Activated T-cell treated with anti-CD3 and anti-CD28 coated beads, Interleukin-2, amount 50 U/mL, for 1 hour (primary cell): ENCODE measurements around the gene FBXO31.
A peak's percentile ranks its signal among the peaks of the same experiment; 100 is the strongest.

Source experiments
- DNase-seq: peaks from one replicate; pipeline ENCODE4 v3.0.0-alpha.2; 2020

FBXO31 gene

DNA sequence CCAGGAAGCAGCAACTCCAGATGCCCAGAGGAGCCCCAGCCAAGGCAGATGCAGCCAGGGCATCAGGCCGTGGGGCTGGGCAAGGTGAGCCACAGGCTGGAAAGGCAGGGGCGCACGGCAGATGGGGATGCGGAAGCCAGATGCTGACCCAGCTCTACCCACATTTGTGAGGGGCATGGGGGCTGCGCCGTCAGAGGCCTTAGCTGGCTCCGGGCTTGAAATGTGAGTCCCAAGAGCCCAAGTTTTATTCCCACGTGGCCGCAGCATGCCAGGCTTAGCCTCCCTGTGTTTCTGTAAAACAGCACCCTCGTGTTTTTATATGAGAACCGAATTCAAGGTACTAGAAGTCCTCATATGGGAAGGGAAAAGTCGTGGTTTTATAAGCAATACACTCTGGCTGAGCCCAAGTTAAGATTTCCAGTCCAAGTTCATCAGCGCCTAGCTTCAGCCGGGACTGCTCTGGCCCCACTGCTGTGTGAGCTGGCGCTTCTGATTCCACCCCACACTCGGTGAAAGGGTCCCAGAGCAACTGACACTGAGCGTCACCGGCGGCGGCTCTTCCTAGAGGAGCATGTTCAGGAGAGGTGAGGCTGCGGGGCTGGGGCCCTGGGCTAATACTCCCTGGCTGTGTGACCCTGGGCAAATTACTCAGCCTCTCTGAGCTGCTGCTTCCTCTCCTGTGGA is 59.7 kb downstream of the FBXO31 start:
- DNase-seq, result no peak

GRCh38 chr16:87322833-87323726 is 60.5 kb downstream of the FBXO31 start:
- no peak for DNase-seq

DNA sequence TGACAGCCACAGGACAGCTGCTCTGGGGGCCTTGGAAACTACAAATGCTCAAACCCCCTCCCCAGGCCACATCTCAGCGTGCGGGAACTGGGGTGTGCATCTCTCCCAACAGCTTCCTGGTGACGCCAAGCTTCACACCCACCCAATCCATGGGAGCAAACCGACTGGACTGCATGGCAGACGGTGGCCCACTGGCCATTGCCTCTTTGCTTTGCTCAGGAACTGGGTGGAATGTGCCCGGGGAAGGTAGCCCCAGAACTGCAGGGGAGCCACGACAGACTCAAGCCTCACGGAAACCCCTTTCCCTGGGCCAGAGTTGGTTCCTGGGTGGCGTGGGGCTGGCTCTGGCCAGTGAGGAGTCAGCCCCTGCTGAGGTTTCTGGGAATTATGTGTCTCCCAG is 61.2 kb downstream of the FBXO31 start:
- DNase-seq, result no peak

DNA sequence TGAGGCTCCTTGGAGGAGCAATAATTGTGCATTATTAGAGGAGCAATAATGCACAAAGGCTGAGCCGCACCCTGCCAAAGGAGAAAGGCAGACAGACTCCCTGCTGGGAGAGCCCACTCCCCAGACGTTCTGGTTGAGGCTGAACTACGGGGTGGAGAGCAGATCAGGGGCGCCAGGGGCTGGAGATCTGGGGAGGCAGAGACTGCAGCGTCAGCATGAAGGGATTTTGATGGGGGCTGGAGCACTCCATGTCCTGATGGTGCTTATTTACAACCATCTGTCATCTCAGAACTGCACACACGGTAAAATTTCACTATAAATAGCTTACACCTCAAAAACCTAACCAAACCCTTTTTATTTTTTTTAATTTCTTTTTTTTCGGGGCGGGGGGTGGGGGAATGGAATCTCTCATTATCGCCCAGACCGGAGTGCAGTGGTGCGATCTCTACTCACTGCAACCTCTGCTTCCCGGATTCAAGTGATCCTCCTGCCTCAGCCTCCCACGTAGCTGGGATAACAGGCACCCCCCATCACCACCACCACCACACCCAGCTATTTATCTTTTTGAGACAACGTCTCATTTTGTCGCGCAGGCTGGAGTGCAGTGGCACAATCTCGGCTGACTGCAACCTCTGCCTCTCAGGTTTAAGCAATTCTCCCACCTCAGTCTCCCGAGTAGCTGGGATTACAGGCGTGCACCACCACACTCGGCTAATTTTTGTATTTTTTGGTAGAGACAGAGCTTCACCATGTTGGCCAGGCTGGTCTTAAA is 62.1 kb downstream of the FBXO31 start:
- no peak for DNase-seq

- DNase-seq, result no peak
Measured at GRCh38 chr16:87320510-87321227, 62.9 kb downstream of the FBXO31 start.

DNA sequence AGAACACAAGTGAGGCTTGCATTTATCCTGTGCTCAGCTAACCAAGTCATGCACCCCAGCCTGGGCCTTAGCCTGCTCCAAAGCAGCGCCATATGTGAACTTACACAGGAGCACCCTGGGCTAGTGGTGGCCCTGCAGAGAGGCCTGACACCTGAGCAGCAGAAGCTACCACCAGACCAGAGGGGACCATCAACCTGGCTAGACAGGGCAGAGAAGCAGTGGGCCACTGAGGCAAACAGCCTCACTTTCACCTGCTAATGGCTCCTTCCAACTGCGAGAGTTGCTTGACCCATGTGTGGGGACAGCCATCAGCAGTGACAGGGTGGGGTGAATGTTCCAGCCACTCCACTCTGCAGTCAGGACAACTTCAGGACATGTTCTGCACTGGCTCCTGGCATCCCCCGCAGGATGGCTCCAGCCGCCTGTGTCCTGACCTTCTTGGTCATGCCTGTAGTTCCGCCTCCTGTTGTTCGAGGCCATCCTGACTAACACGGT is 63.5 kb downstream of the FBXO31 start:
- no peak for DNase-seq

GRCh38 chr16:87319011-87319410 is 64.6 kb downstream of the FBXO31 start:
- DNase-seq, result no peak

DNA sequence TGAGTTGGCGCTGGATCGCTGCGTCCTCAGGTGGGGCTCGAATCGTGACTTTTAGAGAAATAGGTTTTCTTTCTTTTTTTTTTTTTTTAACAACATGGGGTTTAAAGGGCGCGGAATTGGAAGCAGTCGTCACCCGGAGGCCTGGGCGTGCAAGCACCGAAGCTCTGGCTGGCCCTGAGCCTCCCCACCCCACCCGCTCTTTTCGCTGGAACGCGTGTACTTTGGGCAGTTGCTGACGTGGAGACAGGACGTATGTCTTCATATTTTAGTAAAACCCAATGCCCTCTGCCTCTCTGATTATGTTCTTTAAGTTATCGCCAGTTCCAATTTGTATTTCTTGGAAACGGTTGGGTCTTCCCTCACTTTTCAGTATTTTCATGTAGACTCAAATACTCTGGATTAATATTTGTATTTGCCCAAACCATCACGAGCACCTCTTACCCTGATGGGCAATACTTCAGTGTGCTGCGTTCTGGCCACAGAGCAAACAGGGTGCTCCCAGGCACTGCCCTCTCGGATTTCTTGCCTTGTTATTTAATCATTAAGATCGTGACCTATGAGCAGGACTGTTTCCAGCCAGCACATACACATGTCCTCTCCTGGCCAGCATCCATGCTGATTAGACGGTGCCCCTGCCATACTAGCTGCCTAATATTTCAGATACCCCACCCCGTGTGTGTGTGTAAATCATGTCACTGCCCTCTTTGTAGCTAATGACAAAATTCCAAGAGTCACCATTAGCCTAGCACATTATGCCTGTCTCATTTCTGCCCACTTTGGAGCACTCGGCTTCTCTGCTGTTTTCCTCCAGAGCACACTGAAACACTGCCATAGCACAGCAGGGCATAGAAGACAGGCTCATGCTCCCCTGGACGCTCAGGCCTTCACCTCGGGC is 65.6 kb downstream of the FBXO31 start:
- no peak for DNase-seq

DNA sequence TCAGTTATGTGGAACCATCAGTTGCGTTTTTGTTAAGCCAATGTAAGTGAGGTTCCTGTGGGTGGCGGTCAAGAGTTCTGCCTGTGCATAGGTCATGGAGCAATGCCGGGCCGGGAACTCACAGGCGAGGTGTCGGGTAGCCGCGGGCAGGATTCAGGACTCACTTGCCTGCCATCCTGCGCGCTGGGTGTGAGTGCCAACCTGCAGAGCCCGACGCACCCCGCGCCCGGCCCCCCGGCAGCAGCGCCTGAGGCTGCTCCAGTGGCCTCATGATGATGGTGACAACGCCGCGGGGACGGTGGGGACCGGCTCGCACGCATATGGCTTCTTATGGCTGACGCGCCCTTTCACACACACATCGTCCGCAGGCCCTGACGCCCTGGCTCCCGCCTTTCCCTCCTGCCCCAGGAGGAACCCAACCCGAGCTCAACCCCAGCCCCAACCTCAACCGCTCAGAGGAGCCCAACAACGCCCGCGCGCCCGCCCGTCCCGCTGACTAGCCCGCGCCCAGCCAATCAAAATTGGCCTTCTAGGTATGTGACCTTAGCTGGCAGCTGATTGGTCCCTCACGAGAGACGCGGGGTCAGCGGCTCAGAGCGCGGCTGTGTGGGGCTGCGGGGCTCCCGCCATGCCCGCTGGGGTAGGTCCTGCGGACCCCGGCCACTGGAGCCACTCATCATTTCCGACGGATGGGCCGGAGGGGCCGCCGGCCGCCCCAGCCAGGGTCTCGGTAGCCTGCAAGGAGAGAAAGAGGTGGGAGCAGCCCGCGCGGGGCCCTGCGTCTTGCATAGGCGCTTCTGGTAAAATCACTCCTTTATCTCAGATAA is 66.4 kb downstream of the FBXO31 start, which contains the start of gene C16orf95:
C16orf95 (minus strand) TSS at position 470 of the 827 bp plus-strand sequence; CDS start at position 320, 150 bp downstream.
- DNase-seq, result peak; percentile 98

DNA sequence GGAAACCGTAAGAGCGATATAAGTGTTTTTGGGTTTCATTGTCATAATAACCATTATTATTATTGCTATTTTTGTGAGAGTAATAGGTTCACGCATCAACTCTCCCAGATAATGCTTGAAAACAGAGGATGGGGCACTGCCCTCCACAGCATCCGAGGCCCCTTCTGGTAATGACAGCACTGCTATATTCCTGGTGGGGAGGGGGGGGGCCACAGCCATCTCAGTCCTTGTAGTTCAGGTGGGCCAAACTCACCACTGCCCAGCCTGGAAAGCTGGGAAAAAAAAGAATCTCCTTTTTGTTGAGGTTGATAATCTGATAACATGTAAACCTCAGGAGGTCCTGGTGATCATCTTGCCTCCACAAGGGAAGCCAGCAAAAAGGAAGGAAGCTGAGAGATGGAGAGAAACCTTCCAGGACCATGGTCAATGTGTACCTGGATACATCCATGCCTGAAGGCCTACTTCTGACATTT is 67.1 kb downstream of the FBXO31 start:
- DNase-seq, result no peak

- DNase-seq, result no peak
Measured at GRCh38 chr16:87314990-87315420, 68.6 kb downstream of the FBXO31 start.

DNA sequence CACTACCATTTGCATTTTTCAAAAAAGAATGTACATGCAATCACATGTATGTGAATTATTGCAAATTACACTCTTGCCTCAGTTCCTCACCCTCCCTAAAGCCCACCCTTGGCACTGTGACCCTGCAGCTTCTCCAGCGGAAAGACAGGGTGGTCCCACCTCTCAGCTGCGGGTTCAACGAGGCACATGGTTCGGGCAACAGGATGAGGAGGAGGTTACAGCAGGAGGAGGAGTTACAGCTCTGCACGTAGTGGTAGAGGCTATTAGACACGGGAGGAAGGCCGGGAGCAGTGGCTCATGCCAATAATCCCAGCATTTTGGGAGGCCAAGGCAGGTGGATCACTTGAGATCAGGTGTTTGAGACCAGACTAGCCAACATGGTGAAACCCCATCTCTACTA is 71.6 kb downstream of the FBXO31 start:
- DNase-seq, result no peak

GRCh38 chr16:87311387-87311786 is 72.2 kb downstream of the FBXO31 start:
- no peak for DNase-seq

GRCh38 chr16:87310610-87311009 is 73.0 kb downstream of the FBXO31 start:
- no peak for DNase-seq

DNA sequence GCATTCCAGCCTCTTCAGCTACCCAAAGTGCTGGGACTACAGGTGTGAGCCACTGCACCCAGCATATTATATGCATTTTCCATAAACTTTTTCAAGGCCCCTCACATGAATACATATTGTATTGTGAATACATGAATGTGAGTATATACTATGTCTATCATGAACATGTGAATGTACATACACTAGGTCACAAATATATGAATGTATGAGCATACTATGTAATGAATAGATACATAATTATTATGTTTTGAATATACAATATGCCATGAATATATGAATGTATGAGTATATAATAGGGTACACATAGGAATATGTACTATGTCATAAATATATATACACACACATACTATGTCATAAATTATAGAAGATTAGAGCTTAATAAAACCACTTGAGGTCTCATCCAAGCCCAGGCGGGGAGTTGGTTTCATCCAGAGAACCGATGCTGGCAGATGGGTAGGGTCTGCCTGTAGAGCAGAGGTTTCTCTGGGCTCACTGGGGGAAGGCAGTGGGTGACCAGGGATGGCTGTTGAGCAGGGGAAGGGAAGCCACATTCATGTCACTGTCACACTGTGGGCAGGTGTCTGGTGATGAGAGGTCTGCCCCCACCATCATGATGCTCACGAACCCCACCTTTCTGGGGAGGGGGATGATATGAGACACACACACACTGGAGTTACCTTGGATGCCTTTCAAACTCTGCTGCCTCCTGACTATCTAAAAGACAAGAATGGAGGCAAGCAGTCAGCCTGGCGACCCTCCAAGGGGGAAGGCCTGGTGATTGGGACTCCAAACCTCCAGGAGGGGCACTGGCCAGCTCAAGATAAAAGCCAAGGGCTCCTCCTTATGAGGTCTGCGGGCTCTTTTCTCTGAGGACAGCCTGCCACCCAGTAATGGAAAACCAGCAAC is 73.7 kb downstream of the FBXO31 start:
- no peak for DNase-seq

DNA sequence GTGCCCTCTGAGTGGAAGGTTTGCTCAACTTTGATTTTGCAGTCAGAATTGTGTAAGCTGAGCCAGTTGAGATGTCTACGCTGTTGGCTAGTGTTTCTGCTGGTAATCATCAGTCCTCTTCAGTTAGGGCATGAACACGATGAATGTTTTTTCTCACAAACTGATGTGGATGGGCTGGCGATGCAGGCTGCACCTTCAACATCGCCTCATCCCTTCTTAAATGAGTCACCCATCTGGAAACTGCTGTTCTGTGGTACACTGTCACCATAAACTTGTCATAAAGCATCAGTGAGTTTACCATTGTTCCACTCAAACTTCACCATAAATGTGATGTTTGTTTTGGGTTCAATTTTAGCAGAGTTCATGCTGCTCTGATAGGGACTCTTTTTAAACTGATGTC is 74.8 kb downstream of the FBXO31 start:
- no peak for DNase-seq

DNA sequence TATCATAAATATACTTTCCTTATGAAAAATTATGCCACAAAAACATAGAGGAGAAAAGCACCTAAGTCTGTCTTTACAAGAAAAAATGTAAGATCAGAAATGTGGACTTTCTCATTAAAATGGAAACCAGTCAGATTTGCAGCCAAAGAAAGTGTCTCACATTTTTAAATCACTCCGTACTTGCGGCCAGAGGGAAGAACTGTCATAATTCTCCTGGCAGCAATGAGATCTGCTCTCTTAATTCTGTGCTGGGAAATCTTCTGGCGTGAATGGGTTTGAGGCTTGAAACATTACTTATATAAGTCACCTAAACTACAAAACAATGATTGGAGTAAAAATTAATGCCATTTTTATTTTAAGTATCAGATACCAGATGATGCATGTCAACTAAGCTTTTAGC is 77.1 kb downstream of the FBXO31 start:
- no peak for DNase-seq

DNA sequence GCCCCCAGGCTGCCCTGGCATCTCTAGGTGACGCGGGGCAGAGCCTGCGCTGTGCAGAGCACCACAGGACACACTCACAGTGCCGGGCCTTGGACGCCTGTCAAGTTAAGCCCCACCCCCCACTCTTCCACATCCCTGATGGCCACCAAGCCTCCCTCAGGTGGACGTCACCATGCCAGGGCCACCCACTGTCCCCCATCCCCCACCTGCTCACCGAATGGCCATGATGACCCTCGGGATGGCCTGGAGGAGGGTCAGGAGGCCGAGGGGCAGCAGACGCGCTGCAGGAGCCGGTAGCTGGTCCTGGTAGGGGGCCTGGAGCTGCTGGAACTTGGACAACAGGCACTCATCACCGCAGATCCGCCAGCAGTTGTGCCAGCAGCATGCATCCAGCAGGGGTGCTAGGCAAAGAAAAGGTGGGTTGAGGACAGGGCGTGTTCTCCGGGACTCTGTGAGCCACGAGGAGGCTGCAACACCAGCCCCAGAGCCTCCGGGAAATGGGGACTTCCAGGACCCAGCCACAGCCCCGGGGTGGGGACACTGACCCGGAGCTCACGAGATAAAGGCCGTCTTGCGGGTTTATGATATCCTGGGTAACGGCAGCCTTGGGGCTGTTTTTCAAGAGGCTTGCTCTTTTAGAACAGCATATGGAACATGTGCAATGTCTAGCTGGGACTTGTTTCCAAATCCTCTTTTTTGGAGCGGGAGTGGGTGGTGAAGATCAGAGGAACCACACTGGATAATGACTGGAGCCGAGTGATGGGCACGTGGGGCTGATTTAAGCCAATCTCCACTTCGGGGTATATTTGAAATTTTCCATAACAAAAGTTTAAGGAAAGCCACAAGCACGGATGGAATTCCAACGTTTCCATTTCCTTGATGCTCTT is 77.8 kb downstream of the FBXO31 start:
- DNase-seq, result no peak
